Measurements from ENCODE around the gene PITPNC1. TPM values are rescaled to one million over a fixed set of nuclear protein-coding genes. Genes with fewer than 3 reads are reported as not detected.

PITPNC1 gene
- polyA plus RNA-seq, 1 of the 3 experiments (the other 2 are of a cell fraction) = 18.4 TPM

GRCh38 chr17:67377488-67378453 lies 690 bp downstream of the PITPNC1 start:
- H2AFZ ChIP-seq (ENCODE audit: low read depth) = peak overlapping the region; percentile 69
- H3K27ac ChIP-seq (ENCODE audit: low read depth in 2 of 2, low read length in 1 of 2) = peak overlapping the region; percentile 97 to 98
- peaks cover 32% of the 10 kb centered on the region for H3K79me2 ChIP-seq (ENCODE audit: insufficient read depth)
- ChIA-PET CTCF (interaction anchor here (0.6 to 10.1 kb wide), 82 partner anchors 10 to 1180 kb away, joined by 3 to 284 read pairs (median 6); partner anchors contain the start of gene PSMD12), POLR2A (interaction anchor here (0.6 to 3.3 kb wide), 8 partner anchors 92 to 340 kb away, joined by 3 to 17 read pairs (median 4); partner anchors contain the start of gene NOL11)
- H3K9ac ChIP-seq = peak overlapping the region; percentile 85
- H3K9me3 ChIP-seq = no peaks in the 10 kb centered on the region
- H3K4me2 ChIP-seq = peak overlapping the region; percentile 97
- no peaks in the 10 kb centered on the region for H4K20me1 ChIP-seq (ENCODE audit: insufficient read depth)
- no peaks in the 10 kb centered on the region for H3K36me3 ChIP-seq (replicated peaks in 1 of 2; ENCODE audit: control insufficient read depth in 1 of 2, insufficient read depth in 2 of 2, low read length in 1 of 2)
- peaks cover 16 to 21% of the 10 kb centered on the region in 2 experiments; a peak in 3 of 4 replicates for H3K4me1 ChIP-seq (ENCODE audit: control insufficient read depth in 1 of 2, insufficient read depth in 2 of 2, low read depth in 1 of 2, low read length in 1 of 2)
- H3K27me3 ChIP-seq (ENCODE audit: insufficient read depth) = no peaks in the 10 kb centered on the region
- H3K4me3 ChIP-seq (ENCODE audit: low read depth in 2 of 2, low read length in 1 of 2) = peak overlapping the region; percentile 74 to 95
- DNase-seq = peak; percentile 88
- WGBS (ENCODE audit: low lambda C conversion rate) = 2% methylated on average over 50 of the region's 100 CpGs
- H3K9me2 ChIP-seq = no peaks in the 10 kb centered on the region
- peaks cover 22% of the 10 kb centered on the region for H3F3A ChIP-seq (replicated peaks; ENCODE audit: insufficient read depth)
- no peak for TF ChIP-seq RFX5 (IDR thresholded peaks at IDR 0.05; ENCODE audit: low read length)
- no peak for TF ChIP-seq TCF12 (IDR thresholded peaks at IDR 0.05)
- no peak for TF ChIP-seq ZBTB33 (IDR thresholded peaks at IDR 0.05; ENCODE audit: borderline replicate concordance, low read depth)
- TF ChIP-seq GABPA (IDR thresholded peaks at IDR 0.05; ENCODE audit: low read depth) = peak; percentile 8; the same call in 1 of the 2 replicates
- TF ChIP-seq FOXM1 (IDR thresholded peaks at IDR 0.05; ENCODE audit: low read depth) = no peak
- no peak for TF ChIP-seq RXRA (IDR thresholded peaks at IDR 0.05; ENCODE audit: borderline replicate concordance, low read depth)
- TF ChIP-seq SIN3A (IDR thresholded peaks at IDR 0.05; ENCODE audit: borderline replicate concordance, low read depth, low read length) = peak; percentile 48; the same call in 1 of the 2 replicates
- TF ChIP-seq NFIC (IDR thresholded peaks at IDR 0.05; ENCODE audit: borderline replicate concordance) = no peak
- TF ChIP-seq JUND (IDR thresholded peaks at IDR 0.05) = no peak
- no peak for TF ChIP-seq POLR2AphosphoS5 (IDR thresholded peaks at IDR 0.05; ENCODE audit: low read depth, low read length)
- no peak for TF ChIP-seq USF2 (IDR thresholded peaks at IDR 0.05; ENCODE audit: borderline replicate concordance, low read depth, low read length)
- TF ChIP-seq SMC3 (IDR thresholded peaks at IDR 0.05; ENCODE audit: low read depth, low read length) = peak; percentile 12; the same call in 1 of the 2 replicates
- peak; percentile 41 for TF ChIP-seq CTCF (IDR thresholded peaks at IDR 0.05)
- TF ChIP-seq MAX (IDR thresholded peaks at IDR 0.05; ENCODE audit: low read depth) = peak; percentile 45; the same call in 1 of the 2 replicates
- no peak for TF ChIP-seq TAF1 (IDR thresholded peaks at IDR 0.05; ENCODE audit: borderline replicate concordance, low read depth, low read length)
- no peak for TF ChIP-seq NRF1 (IDR thresholded peaks at IDR 0.05; ENCODE audit: low read depth, low read length)
- 0 out of 2 replicates have a peak, but pooled peaks have one; percentile 8 for TF ChIP-seq REST (IDR thresholded peaks at IDR 0.05; ENCODE audit: low read depth, low read length)
- TF ChIP-seq MXI1 (IDR thresholded peaks at IDR 0.05; ENCODE audit: low read depth, low read length) = peak; percentile 25
- no peak for TF ChIP-seq RCOR1 (IDR thresholded peaks at IDR 0.05; ENCODE audit: low read length)
- TF ChIP-seq EP300 (IDR thresholded peaks at IDR 0.05; ENCODE audit: borderline replicate concordance in 1 of 2, low read depth in 1 of 2, low read length in 1 of 2) = no peak; a peak in 1 of 4 replicates
- TF ChIP-seq FOSL2 (IDR thresholded peaks at IDR 0.05; ENCODE audit: borderline replicate concordance, low read depth) = no peak
